ENCODE results near the gene FBXL4.
A peak's percentile ranks its signal among the peaks of the same experiment; 100 is the strongest.

FBXL4 gene

GRCh38 chr6:98877250-98877649 is 70.5 kb downstream of the FBXL4 start:
- no peak for DNase-seq

DNA sequence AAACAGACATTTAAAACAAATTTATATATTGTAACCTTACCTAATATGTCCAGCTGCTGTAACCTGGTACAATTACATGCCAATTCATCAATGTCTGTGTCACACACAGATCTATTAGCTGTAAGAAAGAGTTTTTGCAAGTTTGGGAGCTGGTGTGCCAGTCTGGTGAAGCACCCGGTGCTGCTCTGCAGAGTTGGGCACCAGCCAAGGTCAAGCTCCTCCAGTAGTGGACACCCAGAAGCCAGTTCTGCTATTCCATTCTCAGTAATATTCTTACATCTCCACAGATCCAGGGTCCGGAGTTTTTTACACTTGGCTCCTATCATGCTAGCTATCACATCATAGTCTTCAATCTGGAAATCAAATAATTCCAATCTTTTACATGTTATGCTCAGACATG is 72.4 kb downstream of the FBXL4 start:
- no peak for DNase-seq

DNA sequence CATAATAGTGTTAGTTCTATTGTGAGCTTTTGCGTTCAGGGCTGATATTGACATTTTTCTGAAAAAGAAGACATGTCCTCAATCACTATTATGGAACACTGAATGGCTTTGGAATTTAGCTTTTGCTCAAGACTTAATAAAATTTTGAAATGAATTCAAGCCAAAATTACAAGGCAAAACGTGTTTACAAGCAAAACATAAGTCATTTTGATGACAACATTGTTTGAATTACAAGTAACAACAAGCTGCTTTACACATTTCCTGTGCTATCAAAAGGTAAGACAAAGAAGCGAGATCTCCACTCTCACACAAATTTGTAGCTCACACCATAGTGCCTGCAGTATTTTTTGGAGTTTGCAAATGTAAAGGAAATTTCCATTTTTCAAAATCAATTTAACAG is 75.9 kb downstream of the FBXL4 start:
- no peak for DNase-seq

GRCh38 chr6:98871057-98871456 is 76.7 kb downstream of the FBXL4 start:
- DNase-seq: no peak

GRCh38 chr6:98864497-98864896 is 83.2 kb downstream of the FBXL4 start:
- DNase-seq: no peak

GRCh38 chr6:98848539-98849242 is 99.1 kb downstream of the FBXL4 start:
- no peak for DNase-seq

- DNase-seq: no peak
These were observed 99.8 kb downstream of the FBXL4 start for GRCh38 chr6:98847779-98848538.

GRCh38 chr6:98847416-98847778 is 100.3 kb downstream of the FBXL4 start:
- no peak for DNase-seq

DNA sequence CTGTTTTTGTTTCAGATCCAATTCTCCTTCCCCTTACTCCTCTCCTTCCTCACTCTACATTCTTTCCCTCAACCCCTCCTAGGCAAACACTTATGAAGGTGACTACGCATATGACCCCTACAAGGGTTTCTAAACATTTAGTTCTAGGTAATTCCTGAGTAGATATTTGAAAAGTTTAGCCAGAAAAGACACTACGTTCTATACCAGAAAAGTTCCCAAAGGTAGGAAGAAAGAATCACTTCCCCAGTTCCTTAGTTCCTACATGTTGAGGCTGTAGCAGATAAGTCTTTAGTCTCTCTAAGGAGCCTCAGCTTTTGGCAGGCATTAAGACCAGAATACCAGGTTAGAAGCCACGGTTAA is 101.7 kb downstream of the FBXL4 start:
- DNase-seq: no peak

- DNase-seq: peak; percentile 61 to 68
These were observed 102.3 kb downstream of the FBXL4 start for GRCh38 chr6:98845211-98846020.

- no peak for DNase-seq
These were observed 103.2 kb downstream of the FBXL4 start for GRCh38 chr6:98844244-98845210.

GRCh38 chr6:98843271-98844243 is 104.2 kb downstream of the FBXL4 start:
- no peak for DNase-seq

DNA sequence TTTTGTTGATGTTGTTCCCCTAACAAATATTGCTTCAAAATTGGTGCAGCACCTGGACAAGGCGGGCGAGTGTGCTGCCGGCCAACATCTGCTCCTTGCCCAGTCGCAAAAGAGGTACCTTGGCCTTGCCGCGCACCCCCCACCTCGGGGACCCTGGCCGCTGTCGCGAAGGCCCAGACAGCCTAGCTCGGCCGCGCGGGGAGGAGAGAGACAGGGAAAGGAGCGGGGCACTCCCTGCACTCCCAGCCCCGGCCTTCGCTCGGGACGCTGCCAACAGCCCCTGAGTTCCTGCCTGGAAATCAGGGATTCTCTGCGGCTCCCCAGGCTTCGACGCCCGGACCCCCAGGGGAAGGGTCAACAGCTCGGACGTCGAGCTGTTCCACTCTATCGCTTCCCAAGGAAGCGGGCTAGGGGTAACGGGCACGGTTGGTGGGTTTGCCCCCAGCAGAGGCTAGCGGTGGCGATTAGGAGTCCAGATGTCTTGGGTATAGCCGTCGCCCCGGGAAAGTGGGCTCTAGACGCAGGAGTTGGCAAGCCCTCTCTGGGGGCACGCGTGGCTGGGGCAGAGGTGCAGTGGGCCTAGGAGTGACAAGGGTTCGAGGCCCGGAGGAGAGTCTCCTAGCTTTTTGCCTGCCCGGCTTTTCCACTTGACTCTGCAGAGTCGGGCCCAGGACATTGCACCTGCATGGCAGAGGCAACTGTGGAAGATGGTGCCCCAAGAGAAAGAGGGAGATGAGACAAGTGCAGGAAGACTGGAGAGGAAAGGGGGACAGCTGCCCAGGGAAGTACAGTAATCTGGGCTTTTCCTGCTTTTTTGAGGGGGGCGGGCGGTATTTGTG is 105.2 kb downstream of the FBXL4 start:
- DNase-seq: no peak

- DNase-seq: no peak
These were observed 106.0 kb downstream of the FBXL4 start for GRCh38 chr6:98841621-98842341.

- DNase-seq: no peak
These were observed 106.7 kb downstream of the FBXL4 start for GRCh38 chr6:98840996-98841513.

- DNase-seq: no peak
These were observed 107.4 kb downstream of the FBXL4 start for GRCh38 chr6:98840385-98840784.

- no peak for DNase-seq
These were observed 107.9 kb downstream of the FBXL4 start for GRCh38 chr6:98839781-98840361.

DNA sequence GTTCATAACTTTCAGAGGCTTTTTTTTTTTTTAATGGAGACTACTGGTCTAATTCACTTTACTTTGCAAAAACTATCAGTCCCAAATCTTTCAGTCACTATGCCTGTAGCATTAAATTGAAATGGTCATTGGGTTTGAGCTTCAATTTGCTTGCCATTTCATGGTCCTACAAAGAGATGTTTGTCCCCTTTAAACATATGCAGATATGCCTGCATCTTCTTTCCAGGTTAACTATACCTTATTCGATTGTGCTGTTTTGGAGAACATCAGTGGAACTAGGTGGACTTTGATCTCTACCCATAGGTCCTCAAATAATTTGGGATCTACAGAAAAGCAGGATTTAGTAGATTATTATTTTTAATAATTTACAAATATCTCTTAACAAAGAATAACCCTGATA is 108.8 kb downstream of the FBXL4 start:
- DNase-seq: no peak

DNA sequence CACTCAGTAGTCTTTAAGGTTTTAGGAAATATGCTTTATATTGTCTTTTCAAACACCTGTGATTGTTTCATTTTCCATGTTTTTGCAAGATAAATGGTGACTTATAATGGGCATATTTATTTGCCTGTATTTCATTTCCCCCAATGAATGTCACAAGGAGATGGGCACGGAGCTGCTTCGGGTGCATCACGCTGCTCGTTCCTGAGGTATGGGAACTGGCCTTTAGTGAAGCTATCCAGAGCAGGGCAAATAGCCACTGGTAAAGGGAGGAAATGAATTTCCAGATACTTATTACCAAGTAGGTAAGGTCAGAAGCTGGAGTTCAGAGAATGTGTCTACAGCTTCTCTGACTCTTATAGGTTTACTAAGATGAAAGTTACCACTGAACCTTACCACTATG is 109.7 kb downstream of the FBXL4 start:
- DNase-seq: no peak
